Aorta (tissue), 5 donors: ENCODE results near the gene STK39. TPM values are rescaled to one million over a fixed set of nuclear protein-coding genes. Genes with fewer than 3 reads are reported as not detected.
A peak's percentile ranks its signal among the peaks of the same experiment; 100 is the strongest.

Experiments used
- ATAC-seq: fragments of 200-7000 bp; cut with Tn5 transposase; one replicate; pipeline ENCODE4 v1.9.1; 2022; ENCODE audit warnings: moderate library complexity; ENCODE audit not compliant: low FRiP score
- DNase-seq, 2 donors: peaks; one replicate each; pipeline ENCODE4 v3.0.0-alpha.2; 2020
- H3K27ac ChIP-seq, 2 donors: one replicate each; pipeline ENCODE4 v1.5.1; 2013; ENCODE audit warnings: low read length in 2 of 2, mild to moderate bottlenecking in 2 of 2, moderate library complexity in 2 of 2, control low read depth in 1 of 2, inconsistent platforms in 1 of 2, low read depth in 1 of 2
- H3K27me3 ChIP-seq, 2 donors: one replicate each; pipeline ENCODE4 v1.6.1; 2013; ENCODE audit warnings: control low read depth in 1 of 2, low read length in 1 of 2, mild to moderate bottlenecking in 1 of 2, moderate library complexity in 1 of 2; ENCODE audit not compliant: insufficient read depth in 2 of 2, control insufficient read depth in 1 of 2
- H3K36me3 ChIP-seq, 2 donors: one replicate each; pipeline ENCODE4 v1.6.1; 2013; ENCODE audit warnings: control low read depth in 1 of 2, low read length in 1 of 2, mild to moderate bottlenecking in 1 of 2; ENCODE audit not compliant: insufficient read depth in 2 of 2, control insufficient read depth in 1 of 2
- H3K4me1 ChIP-seq, 2 donors: one replicate each; pipeline ENCODE4 v1.6.1; 2013; ENCODE audit warnings: low read length in 2 of 2, control low read depth in 1 of 2, mild to moderate bottlenecking in 1 of 2, moderate library complexity in 1 of 2; ENCODE audit not compliant: insufficient read depth in 2 of 2, control insufficient read depth in 1 of 2
- H3K4me3 ChIP-seq, 2 donors: one replicate each; pipeline ENCODE4 v1.5.1; 2013; ENCODE audit warnings: low read length in 2 of 2, control low read depth in 1 of 2, mild to moderate bottlenecking in 1 of 2
- H3K9me3 ChIP-seq: one replicate; pipeline ENCODE4 v1.6.1; 2013; ENCODE audit warnings: mild to moderate bottlenecking, low read length; ENCODE audit not compliant: control insufficient read depth
- WGBS, 2 donors: extraction: QIAGEN DNeasy Blood & Tissue Kit; methylation state at CpG; one replicate each; pipeline ENCODE4 v1.1.7; 2013; 5-methylcytosine and 5-hydroxymethylcytosine counted together
- intact Hi-C, 2 donors: fragments of 100-400 bp; cut with DNase I; formaldehyde crosslinking; loops; one replicate each; pipeline versions ENCODE4 v1.14.2 to v1.15.0; 2022
- polyA plus RNA-seq, 2 donors: library from polyadenylated mRNA; stranded (reverse); fragments of 200-250 nt; gene quantifications; one replicate each; pipeline ENCODE4 v1.2.3, GENCODE V29; 2013
- total RNA-seq, 2 donors: library from RNA; stranded (reverse); fragmentation: NEBNext Ultra II Directional; extraction: Animal tissue kit (Norgen Biotek cat#: 25700); gene quantifications; one replicate each; pipeline ENCODE4 v1.2.1, GENCODE V29; 2021
- donor health status: healthy with polysubstance abuse.
- donor health status: Bipolar disorder and iron deficiency.
- donor health status: DM: no; HTN: no; CAD: no.
- donor health status: DM: no; HTN: no; CAD: no.
- donor health status: DM: yes; HTN: yes; CAD: no.

The STK39 gene
- total and polyA plus RNA-seq, 4 donors: 7.1 to 17.7 (median 14.4) TPM

GRCh38 chr2:167987558-167987957, 259.8 kb downstream of the STK39 start:
- H3K4me1 ChIP-seq: peaks cover 4 to 7% of the 10 kb centered on the region in 2 donors
- H3K9me3 ChIP-seq: no peaks in the 10 kb centered on the region
- WGBS, 2 donors: 99 to 100% methylated on average over 1 of the region's 1 CpG
- no peak for ATAC-seq
- no peak for DNase-seq
- H3K4me3 ChIP-seq: no peak overlapping the region
- intact Hi-C loops: no loop called here
- no peaks in the 10 kb centered on the region for H3K27me3 ChIP-seq
- H3K27ac ChIP-seq: no peak overlapping the region
- H3K36me3 ChIP-seq: no peaks in the 10 kb centered on the region

DNA sequence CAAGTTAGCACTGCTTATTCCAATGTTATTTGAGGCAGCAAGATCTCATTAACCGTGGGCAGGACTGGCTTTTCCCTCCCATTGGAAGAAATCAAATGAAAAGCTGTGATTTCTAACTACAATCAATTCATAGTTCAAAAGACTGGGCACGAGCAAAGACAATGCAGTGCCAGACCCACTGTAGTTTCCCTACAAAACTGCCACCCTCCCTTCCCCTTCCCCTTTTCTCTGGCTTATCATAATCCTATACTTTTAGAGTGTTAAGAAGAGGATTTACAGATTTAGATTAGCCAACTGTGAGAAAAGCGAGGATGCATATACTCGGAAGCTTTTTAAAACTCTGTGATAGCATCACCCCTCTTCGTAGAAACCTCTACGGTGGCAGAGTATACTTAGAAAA, 260.4 kb downstream of the STK39 start:
- H3K27ac ChIP-seq: peak overlapping the region in 1 of 2 donors; percentile 51
- 81 to 87% methylated on average over 6 of the region's 6 CpGs for WGBS, 2 donors
- no peaks in the 10 kb centered on the region for H3K27me3 ChIP-seq
- DNase-seq (no peak), ATAC-seq (no peak)
- H3K36me3 ChIP-seq: no peaks in the 10 kb centered on the region
- peaks cover 4 to 7% of the 10 kb centered on the region in 2 donors for H3K4me1 ChIP-seq
- H3K9me3 ChIP-seq: no peaks in the 10 kb centered on the region
- H3K4me3 ChIP-seq: no peak overlapping the region
- intact Hi-C loops: no loop called here

- Histone ChIP-seq H3K4me3 (no peak overlapping the region), H3K27me3 (no peaks in the 10 kb centered on the region), H3K4me1 (peaks cover 4 to 7% of the 10 kb centered on the region in 2 donors), H3K36me3 (no peaks in the 10 kb centered on the region), H3K9me3 (no peaks in the 10 kb centered on the region), H3K27ac (no peak overlapping the region)
- intact Hi-C loops: no loop called here
- WGBS, 2 donors: 11% methylated on average over 2 of the region's 2 CpGs
- no peak for DNase-seq
- ATAC-seq: no peak
Measured at GRCh38 chr2:167986223-167986622, 261.2 kb downstream of the STK39 start.

DNA sequence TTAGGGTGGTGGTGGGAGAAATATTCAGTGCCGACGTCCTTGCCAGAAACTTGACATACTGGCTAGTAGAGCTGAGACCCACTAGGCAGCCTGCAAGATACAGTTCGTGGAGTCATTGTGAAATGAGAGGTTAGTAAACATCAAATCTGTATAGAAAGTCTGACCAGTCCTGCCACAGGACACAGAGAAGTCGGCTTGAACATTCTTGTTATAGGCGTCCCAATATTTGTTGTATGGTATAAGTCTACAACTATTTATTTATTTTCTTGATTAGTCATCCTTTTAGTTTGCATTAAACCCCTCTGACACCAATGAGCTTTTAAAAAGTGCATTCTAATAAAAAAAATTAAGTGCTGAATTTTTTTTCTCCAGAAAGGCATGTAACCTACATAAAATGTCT, 265.4 kb downstream of the STK39 start:
- DNase-seq: no peak
- no peak for ATAC-seq
- Histone ChIP-seq H3K36me3 (peaks cover 0 to 2% of the 10 kb centered on the region in 2 donors), H3K4me3 (no peak overlapping the region), H3K4me1 (peaks cover 4 to 8% of the 10 kb centered on the region in 2 donors), H3K27ac (no peak overlapping the region), H3K27me3 (no peaks in the 10 kb centered on the region), H3K9me3 (no peaks in the 10 kb centered on the region)
- 90 to 92% methylated on average over 5 of the region's 5 CpGs for WGBS, 2 donors
- intact Hi-C loops: no loop called here

- WGBS, 2 donors: 81 to 82% methylated on average over 4 of the region's 4 CpGs
- H3K4me3 ChIP-seq: no peak overlapping the region
- H3K4me1 ChIP-seq: peaks cover 0 to 2% of the 10 kb centered on the region in 2 donors
- no peaks in the 10 kb centered on the region for H3K27me3 ChIP-seq
- intact Hi-C loops: no loop called here
- peaks cover 0 to 2% of the 10 kb centered on the region in 2 donors for H3K36me3 ChIP-seq
- DNase-seq: no peak
- no peaks in the 10 kb centered on the region for H3K9me3 ChIP-seq
- no peak overlapping the region for H3K27ac ChIP-seq
- no peak for ATAC-seq
Measured at GRCh38 chr2:167980439-167980838, 267.0 kb downstream of the STK39 start.

GRCh38 chr2:167972746-167973145, 274.6 kb downstream of the STK39 start:
- Histone ChIP-seq H3K4me3 (no peak overlapping the region), H3K4me1 (no peaks in the 10 kb centered on the region), H3K27ac (no peak overlapping the region), H3K9me3 (no peaks in the 10 kb centered on the region), H3K27me3 (no peaks in the 10 kb centered on the region), H3K36me3 (no peaks in the 10 kb centered on the region)
- DNase-seq: no peak
- intact Hi-C loops: no loop called here
- ATAC-seq: no peak

DNA sequence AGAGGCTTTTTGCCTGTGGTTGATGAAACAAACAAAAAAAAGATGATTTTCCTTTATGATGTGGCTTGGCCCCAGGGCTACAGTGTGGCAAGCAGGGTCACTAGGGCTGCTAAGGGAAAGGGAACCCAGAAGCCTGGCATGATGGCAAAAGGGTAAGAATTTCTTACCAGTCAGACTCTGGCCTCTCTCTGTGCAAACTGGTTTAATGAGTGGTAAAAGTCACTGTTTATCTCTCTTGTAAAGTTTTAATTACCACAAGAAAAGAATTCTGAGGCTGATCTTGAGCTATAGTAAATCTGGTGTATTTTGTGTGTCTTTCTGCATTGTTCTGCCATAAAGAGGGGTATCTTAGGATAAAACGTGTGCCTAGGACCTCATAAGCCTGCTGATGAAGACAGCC, 275.4 kb downstream of the STK39 start:
- intact Hi-C loops: no loop called here
- H3K4me1 ChIP-seq: no peaks in the 10 kb centered on the region
- H3K27me3 ChIP-seq: no peaks in the 10 kb centered on the region
- no peaks in the 10 kb centered on the region for H3K9me3 ChIP-seq
- H3K36me3 ChIP-seq: no peaks in the 10 kb centered on the region
- ATAC-seq (no peak), DNase-seq (no peak)
- H3K4me3 ChIP-seq: no peak overlapping the region
- no peak overlapping the region for H3K27ac ChIP-seq
- WGBS, 2 donors: 90 to 94% methylated on average over 1 of the region's 1 CpG

GRCh38 chr2:167966937-167967913, 280.2 kb downstream of the STK39 start:
- Histone ChIP-seq H3K36me3 (no peaks in the 10 kb centered on the region), H3K9me3 (no peaks in the 10 kb centered on the region), H3K27me3 (no peaks in the 10 kb centered on the region), H3K4me1 (no peaks in the 10 kb centered on the region), H3K27ac (no peak overlapping the region), H3K4me3 (no peak overlapping the region)
- ATAC-seq: no peak
- DNase-seq: no peak
- 76% methylated on average over 9 of the region's 9 CpGs for WGBS, 2 donors
- intact Hi-C loops: no loop called here
